Measurements from ENCODE around the gene OR1E1.
"Not testable (repeated sequence)": the region's sequence is repeated elsewhere in the genome, so short reads cannot be mapped to it uniquely, and the experiment has no call there.

DNA sequence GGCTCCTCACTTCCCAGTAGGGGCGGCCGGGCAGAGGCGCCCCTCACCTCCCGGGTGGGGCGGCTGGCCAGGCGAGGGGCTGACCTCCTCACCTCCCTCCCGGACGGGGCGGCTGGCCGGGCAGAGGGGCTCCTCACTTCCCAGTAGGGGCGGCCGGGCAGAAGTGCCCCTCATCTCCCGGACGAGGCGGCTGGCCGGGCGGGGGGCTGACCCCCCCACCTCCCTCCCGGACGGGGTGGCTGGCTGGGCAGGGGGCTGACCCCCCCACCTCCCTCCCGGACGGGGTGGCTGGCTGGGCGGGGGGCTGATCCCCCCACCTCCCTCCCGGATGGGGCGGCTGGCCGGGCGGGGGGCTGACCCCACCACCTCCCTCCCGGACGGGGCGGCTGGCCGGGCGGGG lies 27.0 kb downstream of the OR1E1 start:
- TF ChIP-seq CTCF (conservative IDR thresholded peaks at IDR 0.05); ZFX (IDR thresholded peaks at IDR 0.05): not testable (repeated sequence)

All from C4-2B (cell line).